H1 (cell line): ENCODE measurements around the gene ADIPOR2. TPM values are rescaled to one million over a fixed set of nuclear protein-coding genes. Genes with fewer than 3 reads are reported as not detected.

Source experiments
- CBX5 ChIP-seq: fragments of 300-800, 300-1000 bp; sonication (generic); IDR thresholded peaks from 2 replicates; pipeline ENCODE4 v1.7.1; 2016; ENCODE audit warnings: antibody characterized with exemption, low read length, low read depth
- CEBPB ChIP-seq: IDR thresholded peaks from 2 replicates; pipeline ENCODE4 v1.6.1; 2012; ENCODE audit warnings: low read depth, low read length
- GABPA ChIP-seq: IDR thresholded peaks from 2 replicates; pipeline ENCODE4 v1.6.1; 2011; ENCODE audit warnings: mild to moderate bottlenecking, low read length, moderate library complexity, borderline replicate concordance; ENCODE audit not compliant: insufficient read depth
- MAFK ChIP-seq: IDR thresholded peaks from 2 replicates; pipeline ENCODE4 v1.6.1; 2012; ENCODE audit warnings: low read depth, mild to moderate bottlenecking, improper control_type of control experiment, low read length
- MAX ChIP-seq: IDR thresholded peaks from 2 replicates; pipeline ENCODE4 v1.6.1; 2012; ENCODE audit warnings: inconsistent platforms
- NANOG ChIP-seq: IDR thresholded peaks from 2 replicates; pipeline ENCODE4 v1.6.1; 2011; ENCODE audit warnings: low read length, low read depth, mild to moderate bottlenecking, inconsistent platforms; ENCODE audit not compliant: insufficient read depth, poor library complexity, severe bottlenecking
- SAP30 ChIP-seq: fragments of 300-600 bp; sonication (generic); IDR thresholded peaks from 2 replicates; pipeline ENCODE4 v1.7.1; 2012; ENCODE audit warnings: low read length, moderate library complexity, mild to moderate bottlenecking, inconsistent platforms; ENCODE audit not compliant: insufficient read depth, insufficient replicate concordance
- SIX5 ChIP-seq: IDR thresholded peaks from 2 replicates; pipeline ENCODE4 v1.6.1; 2011; ENCODE audit warnings: mild to moderate bottlenecking, low read depth, low read length
- SP4 ChIP-seq: IDR thresholded peaks from 2 replicates; pipeline ENCODE4 v1.6.1; 2012; ENCODE audit warnings: low read length, inconsistent platforms
- TAF7 ChIP-seq: optimal IDR thresholded peaks from 2 replicates; pipeline ENCODE3; 2011; ENCODE audit warnings: low read depth, mild to moderate bottlenecking, inconsistent platforms, low read length, moderate library complexity, borderline replicate concordance
- TBP ChIP-seq: IDR thresholded peaks from 2 replicates; pipeline ENCODE4 v1.6.1; 2011; ENCODE audit warnings: low read depth, low read length, improper control_type of control experiment
- TCF12 ChIP-seq: IDR thresholded peaks from 2 replicates; pipeline ENCODE4 v1.6.1; 2011; ENCODE audit warnings: low read depth, mild to moderate bottlenecking, low read length
- ZNF274 ChIP-seq: IDR thresholded peaks from 2 replicates; pipeline ENCODE4 v1.7.0; 2012; ENCODE audit warnings: low read length, borderline replicate concordance; ENCODE audit errors: extremely low read depth
- polyA plus RNA-seq, 7 experiments: library from polyadenylated mRNA; depleted of rRNA in 3 of 7; stranded (reverse) in 5 of 7; unstranded in 2 of 7; fragments of >200 nt in 5 of 7; fragments of 200-250 nt in 2 of 7; gene quantifications; 1 replicate in 5 of 7; 2 replicates in 1 of 7; 4 replicates in 1 of 7; pipeline versions ENCODE4 v1.2.1 to v1.2.3, GENCODE V29; 2011 to 2013; ENCODE audit warnings: missing spikeins in 2 of 7, mixed read lengths in 2 of 7
- total RNA-seq: library from RNA; stranded (reverse); fragmentation: NEBNext Ultra II Directional; extraction: Animal tissue kit (Norgen Biotek cat#: 25700); gene quantifications from 2 replicates; pipeline ENCODE4 v1.2.1, GENCODE V29; 2021

The ADIPOR2 gene
- total and polyA plus RNA-seq, 2 of the 8 experiments (the other 6 are each of a cell fraction or from before 2014, with no cell fraction given), result 17.5 to 50.8 TPM

GRCh38 chr12:1830981-1831963 is 140.4 kb downstream of the ADIPOR2 start (continued):
- TF ChIP-seq SP4 (0 out of 2 replicates have a peak, but pooled peaks have one; percentile 40), TAF7 (peak; percentile 70), SAP30 (peak; percentile 93), MAX (peak; percentile 71), SIX5 (no peak), MAFK (no peak), TCF12 (peak; percentile 57; the same call in 1 of the 2 replicates), ZNF274 (no peak), CBX5 (no peak), GABPA (peak; percentile 65; the same call in 1 of the 2 replicates), TBP (peak; percentile 53; the same call in 1 of the 2 replicates), CEBPB (peak; percentile 64; the same call in 1 of the 2 replicates), NANOG (no peak)
